Amniotic epithelial cell (primary cell): ENCODE results near the gene CERS6.
A peak's percentile ranks its signal among the peaks of the same experiment; 100 is the strongest.
"Not testable (repeated sequence)": the region's sequence is repeated elsewhere in the genome, so short reads cannot be mapped to it uniquely, and the experiment has no call there.

Experiments
- DNase-seq: peaks from one replicate; pipeline ENCODE4 v3.0.0-alpha.2; 2010; ENCODE audit warnings: low read depth

Gene CERS6

GRCh38 chr2:168773719-168774521, 317.8 kb downstream of the CERS6 start:
- peak; percentile 73 for DNase-seq

GRCh38 chr2:168775837-168776236, 319.8 kb downstream of the CERS6 start:
- no peak for DNase-seq

GRCh38 chr2:168780669-168781071, 324.6 kb downstream of the CERS6 start:
- no peak for DNase-seq

GRCh38 chr2:168781191-168781817, 325.2 kb downstream of the CERS6 start:
- peak; percentile 62 for DNase-seq

GRCh38 chr2:168782271-168782670, 326.2 kb downstream of the CERS6 start:
- no peak for DNase-seq

- no peak for DNase-seq
These were observed 328.9 kb downstream of the CERS6 start for GRCh38 chr2:168784993-168785392.

GRCh38 chr2:168787098-168787781, 331.2 kb downstream of the CERS6 start:
- no peak for DNase-seq

- DNase-seq, result no peak
These were observed 331.8 kb downstream of the CERS6 start for GRCh38 chr2:168787782-168788376.

GRCh38 chr2:168789776-168790175, 333.7 kb downstream of the CERS6 start:
- DNase-seq, result no peak

GRCh38 chr2:168790226-168790902, 334.3 kb downstream of the CERS6 start:
- DNase-seq, result no peak

- DNase-seq, result not testable (repeated sequence)
These were observed 335.1 kb downstream of the CERS6 start for GRCh38 chr2:168791140-168791539.

GRCh38 chr2:168793596-168793995, 337.5 kb downstream of the CERS6 start:
- DNase-seq, result no peak

GRCh38 chr2:168794968-168795367, 338.9 kb downstream of the CERS6 start:
- DNase-seq, result no peak

- DNase-seq, result no peak
These were observed 340.1 kb downstream of the CERS6 start for GRCh38 chr2:168796090-168796577.

- DNase-seq, result no peak
These were observed 340.7 kb downstream of the CERS6 start for GRCh38 chr2:168796583-168797285.

- no peak for DNase-seq
These were observed 341.2 kb downstream of the CERS6 start for GRCh38 chr2:168797286-168797655.

GRCh38 chr2:168798076-168798887, 342.2 kb downstream of the CERS6 start:
- peak; percentile 38 for DNase-seq

- peak; percentile 10 for DNase-seq
These were observed 342.9 kb downstream of the CERS6 start for GRCh38 chr2:168798888-168799410.

- DNase-seq, result no peak
These were observed 345.4 kb downstream of the CERS6 start for GRCh38 chr2:168801471-168801870.
